ENCODE data around the gene NCKAP5.

NCKAP5 gene

GRCh38 chr2:132773331-132773730, 794.9 kb downstream of the NCKAP5 start:
- no peak for DNase-seq

GRCh38 chr2:132772340-132772739, 795.9 kb downstream of the NCKAP5 start:
- no peak for DNase-seq

GRCh38 chr2:132766573-132766972, 801.7 kb downstream of the NCKAP5 start:
- DNase-seq, result no peak

GRCh38 chr2:132761437-132761836, 806.8 kb downstream of the NCKAP5 start:
- DNase-seq, result no peak

- no peak for DNase-seq
Measured at GRCh38 chr2:132760971-132761370, 807.3 kb downstream of the NCKAP5 start.

GRCh38 chr2:132760405-132760804, 807.9 kb downstream of the NCKAP5 start:
- DNase-seq, result no peak

- DNase-seq, result no peak
Measured at GRCh38 chr2:132758995-132759394, 809.3 kb downstream of the NCKAP5 start.

- DNase-seq, result no peak
Measured at GRCh38 chr2:132757676-132758075, 810.6 kb downstream of the NCKAP5 start.

GRCh38 chr2:132757002-132757589, 811.2 kb downstream of the NCKAP5 start:
- DNase-seq, result no peak

GRCh38 chr2:132754867-132755472, 813.3 kb downstream of the NCKAP5 start:
- DNase-seq, result no peak

- DNase-seq, result no peak
Measured at GRCh38 chr2:132754392-132754791, 813.9 kb downstream of the NCKAP5 start.

- no peak for DNase-seq
Measured at GRCh38 chr2:132752421-132753206, 815.6 kb downstream of the NCKAP5 start.

- no peak for DNase-seq
Measured at GRCh38 chr2:132751836-132752235, 816.4 kb downstream of the NCKAP5 start.

- DNase-seq, result no peak
Measured at GRCh38 chr2:132750606-132751005, 817.7 kb downstream of the NCKAP5 start.

- DNase-seq, result no peak
Measured at GRCh38 chr2:132747046-132747445, 821.2 kb downstream of the NCKAP5 start.

- DNase-seq, result no peak
Measured at GRCh38 chr2:132741754-132742153, 826.5 kb downstream of the NCKAP5 start.

- DNase-seq, result no peak
Measured at GRCh38 chr2:132740081-132740720, 828.1 kb downstream of the NCKAP5 start.

GRCh38 chr2:132738223-132738622, 830.0 kb downstream of the NCKAP5 start:
- DNase-seq, result no peak

GRCh38 chr2:132736059-132736458, 832.2 kb downstream of the NCKAP5 start:
- DNase-seq, result no peak

- no peak for DNase-seq
Measured at GRCh38 chr2:132734961-132735360, 833.3 kb downstream of the NCKAP5 start.

- no peak for DNase-seq
Measured at GRCh38 chr2:132733094-132733493, 835.2 kb downstream of the NCKAP5 start.

GRCh38 chr2:132732694-132733093, 835.6 kb downstream of the NCKAP5 start:
- DNase-seq, result no peak

GRCh38 chr2:132731441-132731840, 836.8 kb downstream of the NCKAP5 start:
- no peak for DNase-seq

GRCh38 chr2:132730611-132731010, 837.7 kb downstream of the NCKAP5 start:
- no peak for DNase-seq

Measured in NCI-H446 (cell line).